Fibroblast of lung (primary cell): ENCODE measurements around the gene GGTLC3.
"Not testable (repeated sequence)": the region's sequence is repeated elsewhere in the genome, so short reads cannot be mapped to it uniquely, and the experiment has no call there.

Experiments
- CTCF ChIP-seq, 2 donors: IDR thresholded peaks in 1 of 2; conservative IDR thresholded peaks in 1 of 2; 1 replicate in 1 of 2; 2 replicates in 1 of 2; pipeline ENCODE4 v1.5.1; 2011 to 2012; ENCODE audit warnings: low read length in 2 of 2, control low read depth in 1 of 2, inconsistent platforms in 1 of 2, low read depth in 1 of 2, mild to moderate bottlenecking in 1 of 2
- EZH2 ChIP-seq: IDR thresholded peaks from 2 replicates; pipeline ENCODE4 v1.5.1; 2012; ENCODE audit warnings: low read length, control low read depth, mild to moderate bottlenecking; ENCODE audit errors: missing control alignments

DNA sequence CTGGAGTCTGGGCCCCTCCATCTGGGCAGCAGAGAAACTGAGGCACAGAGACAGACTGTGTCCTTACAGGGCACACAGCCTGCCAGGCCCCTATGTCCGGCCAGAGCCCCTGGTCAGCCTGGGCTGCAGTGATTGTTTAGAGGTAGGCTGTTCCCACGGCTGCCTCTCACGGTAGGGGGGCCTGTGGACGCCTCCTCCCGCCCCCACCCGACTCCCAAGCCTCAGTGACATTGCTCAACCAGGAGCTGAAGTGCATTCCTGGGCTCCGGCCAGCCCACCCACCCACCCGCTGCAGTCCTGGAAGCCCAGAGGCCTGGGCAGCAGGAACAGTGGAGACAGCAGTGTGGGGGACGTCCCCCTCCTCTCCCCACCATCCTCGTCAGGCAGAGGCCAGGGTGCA, 4.5 kb downstream of the GGTLC3 start:
- TF ChIP-seq CTCF (conservative IDR thresholded peaks at IDR 0.05 in 1 of 2, IDR thresholded peaks at IDR 0.05 in 1 of 2; ENCODE audit: low read depth in 1 of 2, low read length in 2 of 2); EZH2: not testable (repeated sequence)
